SK-N-SH (cell line): ENCODE measurements around the gene FAM156B. TPM values are rescaled to one million over a fixed set of nuclear protein-coding genes. Genes with fewer than 3 reads are reported as not detected.
"Not testable (repeated sequence)": the region's sequence is repeated elsewhere in the genome, so short reads cannot be mapped to it uniquely, and the experiment has no call there.

ENCODE experiments used
- CTCF ChIA-PET: fragments of 300-600, 350-600 bp; formaldehyde crosslinking; extraction: SDS; loops from one replicate; lab custom pipeline; 2021; lab: Yijun Ruan, JAX
- POLR2A ChIA-PET: fragments of 350-600 bp; sonication (Branson Sonifier 250); formaldehyde crosslinking; extraction: SDS; loops from one replicate; lab custom pipeline; 2020; ENCODE audit warnings: antibody characterized with exemption, inconsistent platforms; lab: Yijun Ruan, JAX
- DNase-seq: peaks from one replicate; pipeline ENCODE4 v3.0.0; 2012
- H2AFZ ChIP-seq: fragments of 200-600 bp; sonication (generic); 2 replicates; pipeline ENCODE4 v1.8.1; 2016; ENCODE audit warnings: antibody characterized with exemption, mild to moderate bottlenecking, low read depth
- H3F3A ChIP-seq: fragments of 200-600 bp; sonication (generic); replicated peaks from 2 replicates; pipeline ENCODE3; 2016; ENCODE audit warnings: antibody characterized with exemption, mild to moderate bottlenecking; ENCODE audit not compliant: insufficient read depth
- H3K27ac ChIP-seq, 2 experiments: fragments of 200-500 bp in 1 of 2; fragments of 200-600 bp in 1 of 2; sonication (Bioruptor generic) in 1 of 2; sonication (generic), shearing (Covaris generic) in 1 of 2; 2 replicates each; pipeline versions ENCODE4 v1.5.1 to v1.6.1; 2014 to 2016; ENCODE audit warnings: low read depth in 2 of 2, inconsistent platforms in 1 of 2, low read length in 1 of 2, mild to moderate bottlenecking in 1 of 2, mixed read lengths in 1 of 2
- H3K27me3 ChIP-seq: fragments of 200-600 bp; sonication (generic), shearing (Covaris generic); 2 replicates; pipeline ENCODE4 v1.6.1; 2016; ENCODE audit warnings: mixed run types; ENCODE audit not compliant: insufficient read depth
- H3K36me3 ChIP-seq, 2 experiments: fragments of 200-500 bp in 1 of 2; fragments of 200-600 bp in 1 of 2; sonication (Bioruptor generic) in 1 of 2; sonication (generic) in 1 of 2; replicated peaks in 1 of 2; 2 replicates each; pipeline versions ENCODE3 to v1.5.1; 2014 to 2016; ENCODE audit warnings: low read length in 1 of 2, mild to moderate bottlenecking in 1 of 2; ENCODE audit not compliant: insufficient read depth in 2 of 2, control insufficient read depth in 1 of 2
- H3K4me1 ChIP-seq, 2 experiments: fragments of 200-500 bp in 1 of 2; fragments of 200-600 bp in 1 of 2; sonication (Bioruptor generic) in 1 of 2; sonication (generic), shearing (Covaris generic) in 1 of 2; 2 replicates each; pipeline versions ENCODE4 v1.5.1 to v1.6.1; 2014 to 2016; ENCODE audit warnings: low read depth in 1 of 2, low read length in 1 of 2, mixed run types in 1 of 2; ENCODE audit not compliant: insufficient read depth in 2 of 2, control insufficient read depth in 1 of 2
- H3K4me2 ChIP-seq: fragments of 200-600 bp; sonication (generic), shearing (Covaris generic); 2 replicates; pipeline ENCODE4 v1.6.1; 2017; ENCODE audit warnings: mixed run types
- H3K4me3 ChIP-seq, 2 experiments: fragments of 200-500 bp in 1 of 2; fragments of 200-600 bp in 1 of 2; sonication (Bioruptor generic) in 1 of 2; sonication (generic), shearing (Covaris generic) in 1 of 2; 2 replicates each; pipeline versions ENCODE4 v1.5.1 to v1.8.1; 2014 to 2016; ENCODE audit warnings: low read depth in 2 of 2, inconsistent platforms in 1 of 2, low read length in 1 of 2, mild to moderate bottlenecking in 1 of 2, mixed read lengths in 1 of 2, moderate library complexity in 1 of 2
- H3K79me2 ChIP-seq: fragments of 200-600 bp; sonication (generic); 2 replicates; pipeline ENCODE4 v1.8.1; 2017; ENCODE audit warnings: mild to moderate bottlenecking; ENCODE audit not compliant: insufficient read depth
- H3K9ac ChIP-seq: fragments of 200-600 bp; sonication (generic); 2 replicates; pipeline ENCODE4 v1.6.1; 2017; ENCODE audit warnings: mixed run types
- H3K9me2 ChIP-seq: fragments of 200-600 bp; sonication (generic); 2 replicates; pipeline ENCODE4 v1.6.1; 2017; ENCODE audit warnings: mixed run types
- H3K9me3 ChIP-seq: fragments of 200-600 bp; sonication (generic); 2 replicates; pipeline ENCODE4 v1.6.1; 2017; ENCODE audit warnings: mixed run types, mild to moderate bottlenecking, moderate library complexity
- H4K20me1 ChIP-seq: fragments of 200-600 bp; sonication (generic); 2 replicates; pipeline ENCODE4 v1.6.1; 2017; ENCODE audit warnings: mild to moderate bottlenecking, mixed run types; ENCODE audit not compliant: insufficient read depth
- CHD2 ChIP-seq: fragments of 150-350 bp; IDR thresholded peaks from 2 replicates; pipeline ENCODE4 v1.6.1; 2018; ENCODE audit warnings: low read length; ENCODE audit not compliant: partially characterized antibody
- EZH2phosphoT487 ChIP-seq: fragments of 200-600 bp; sonication (generic); IDR thresholded peaks from 2 replicates; pipeline ENCODE4 v1.6.1; 2017; ENCODE audit warnings: low read depth, mixed run types, mild to moderate bottlenecking, antibody characterized with exemption, moderate library complexity, borderline replicate concordance
- FOSL2 ChIP-seq: IDR thresholded peaks from 2 replicates; pipeline ENCODE4 v1.4.0; 2012; ENCODE audit warnings: low read depth, mild to moderate bottlenecking, moderate library complexity, borderline replicate concordance
- FOXJ3 ChIP-seq: sonication (generic); formaldehyde crosslinking; IDR thresholded peaks from 2 replicates; pipeline ENCODE4 v1.5.1; 2020; ENCODE audit warnings: mild to moderate bottlenecking, missing genetic modification reagents
- GATA2 ChIP-seq: sonication (generic); formaldehyde crosslinking; IDR thresholded peaks from 2 replicates; pipeline ENCODE4 v1.5.0; 2020; ENCODE audit warnings: mild to moderate bottlenecking, missing genetic modification reagents
- JUND ChIP-seq: IDR thresholded peaks from 2 replicates; pipeline ENCODE4 v1.4.0; 2012
- MXI1 ChIP-seq: IDR thresholded peaks from 2 replicates; pipeline ENCODE4 v1.6.1; 2012; ENCODE audit warnings: mild to moderate bottlenecking, low read depth, low read length, improper control_type of control experiment
- POLR2AphosphoS5 ChIP-seq: IDR thresholded peaks from 2 replicates; pipeline ENCODE4 v1.6.1; 2012; ENCODE audit warnings: low read depth, low read length
- RAD21 ChIP-seq: IDR thresholded peaks from 2 replicates; pipeline ENCODE4 v1.6.1; 2012; ENCODE audit warnings: mild to moderate bottlenecking, low read length
- RFX5 ChIP-seq: IDR thresholded peaks from 2 replicates; pipeline ENCODE4 v1.6.1; 2012; ENCODE audit warnings: mild to moderate bottlenecking, improper control_type of control experiment, low read length
- SIN3A ChIP-seq: IDR thresholded peaks from 2 replicates; pipeline ENCODE4 v1.6.1; 2012; ENCODE audit warnings: low read depth, mild to moderate bottlenecking, low read length, moderate library complexity, borderline replicate concordance
- YY1 ChIP-seq: IDR thresholded peaks from 2 replicates; pipeline ENCODE4 v1.4.0; 2012; ENCODE audit warnings: low read depth, mild to moderate bottlenecking
- WGBS: methylation state at CpG from one replicate; pipeline ENCODE4 v1.1.6; 2017; ENCODE audit warnings: low lambda C conversion rate; 5-methylcytosine and 5-hydroxymethylcytosine counted together
- polyA plus RNA-seq, 3 experiments: library from polyadenylated mRNA; depleted of rRNA; stranded (reverse); fragments of >200 nt; gene quantifications; 2 replicates each; pipeline ENCODE4 v1.2.3, GENCODE V29; 2012
- TF ChIP-seq, protein P1 (sequence below): IDR thresholded peaks from 2 replicates; pipeline ENCODE4 v1.4.0; 2012; ENCODE audit warnings: low read depth
- TF ChIP-seq, protein P2 (sequence below): IDR thresholded peaks from 2 replicates; pipeline ENCODE4 v1.6.1; 2012; ENCODE audit warnings: mild to moderate bottlenecking, low read depth, low read length, moderate library complexity

Gene FAM156B
- polyA plus RNA-seq, 1 of the 3 experiments (the other 2 are of a cell fraction): 73.9 TPM

DNA sequence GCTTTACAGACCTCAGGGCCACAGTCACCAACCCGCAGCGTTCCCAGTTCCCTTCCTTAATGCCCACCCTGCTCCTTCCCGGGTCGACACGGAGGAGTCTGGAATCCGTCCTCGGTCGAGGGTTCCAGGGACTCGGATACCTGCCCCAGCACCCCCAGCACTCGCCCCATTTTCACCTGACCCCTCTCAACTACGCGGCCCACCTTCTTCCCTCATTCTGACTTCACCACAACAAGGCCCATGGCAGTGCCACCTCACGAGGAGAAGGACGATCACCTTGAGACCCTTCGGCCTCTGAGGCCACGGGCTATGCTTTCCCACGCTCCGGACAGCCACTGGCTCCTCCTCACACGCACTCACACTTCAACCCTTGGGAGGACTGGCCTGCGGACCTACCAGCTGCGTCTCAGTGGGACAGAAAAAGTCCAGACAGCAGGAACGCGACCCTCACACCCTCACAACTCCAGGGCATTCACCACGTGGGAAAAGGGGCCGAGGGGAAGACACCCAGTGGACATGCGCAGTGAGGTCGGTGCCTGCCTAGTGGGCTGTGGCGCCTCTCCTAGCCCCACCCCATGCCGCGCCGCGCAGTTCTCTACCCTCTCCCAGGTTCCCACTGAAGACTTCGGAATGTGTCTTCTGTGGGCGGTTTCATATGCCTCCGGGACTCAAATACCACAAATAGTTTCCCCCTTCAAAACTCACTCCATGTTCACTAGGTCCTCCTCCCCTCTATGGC lies 29.4 kb upstream of the FAM156B start, which contains the start of gene XAGE3:
XAGE3 (minus strand) TSS at position 474 of the 739 bp plus-strand sequence. CDS start 950 bp downstream, outside the sequence.
- peaks cover 31% of the 10 kb centered on the region; the same call in 1 of the 2 replicates for H3K27me3 ChIP-seq
- TF ChIP-seq FOXJ3 (CRISPR knock-in tag): no peak
- TF ChIP-seq RFX5: no peak
- no peak for TF ChIP-seq MXI1
- TF ChIP-seq EZH2phosphoT487: no peak
- no peak for TF ChIP-seq POLR2AphosphoS5
- no peak for TF ChIP-seq RAD21
- TF ChIP-seq FOSL2: no peak
- no peak for TF ChIP-seq CHD2
- no peak for TF ChIP-seq YY1
- no peak for TF ChIP-seq JUND
- TF ChIP-seq GATA2: no peak
- CTCF ChIA-PET: no interaction called here
- H4K20me1 ChIP-seq: no peaks in the 10 kb centered on the region
- H3K27ac ChIP-seq: no peak within 1 kb of the TSS
- H3K4me1 ChIP-seq: no peaks in the 10 kb centered on the region
- H2AFZ ChIP-seq: no peak within 1 kb of the TSS
- H3K4me3 ChIP-seq: no peak within 1 kb of the TSS
- no peaks in the 10 kb centered on the region for H3F3A ChIP-seq
- no peak within 1 kb of the TSS for H3K4me2 ChIP-seq
- no peak within 1 kb of the TSS for H3K9ac ChIP-seq
- H3K9me2 ChIP-seq: no peaks in the 10 kb centered on the region
- 25% methylated on average over 18 of the region's 35 CpGs for WGBS
- DNase-seq: no peak
- H3K79me2 ChIP-seq: no peaks in the 10 kb centered on the region
- no peaks in the 10 kb centered on the region for H3K36me3 ChIP-seq
- POLR2A ChIA-PET: no interaction called here
- H3K9me3 ChIP-seq: no peaks in the 10 kb centered on the region

DNA sequence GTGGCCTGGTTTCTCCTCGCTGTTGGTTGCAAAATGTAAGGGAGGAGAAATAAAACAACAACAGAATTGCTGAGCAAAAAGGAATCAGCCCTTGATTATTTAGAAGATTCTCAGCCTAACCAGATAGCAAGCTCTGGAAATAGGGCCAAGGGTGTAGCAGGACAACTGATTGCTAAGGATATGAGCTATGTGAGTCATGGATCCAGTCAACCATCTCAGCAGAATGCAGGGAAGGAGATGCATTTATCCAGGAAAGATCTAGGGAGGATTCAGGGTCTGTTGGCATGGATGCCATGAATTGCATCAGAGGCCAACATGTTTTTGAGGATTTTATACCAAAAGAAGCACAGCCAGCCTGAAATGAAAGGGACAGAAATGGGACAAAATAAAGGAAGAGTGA lies 27.1 kb upstream of the FAM156B start:
- no peaks in the 10 kb centered on the region for H4K20me1 ChIP-seq
- POLR2A ChIA-PET: no interaction called here
- no peaks in the 10 kb centered on the region for H3K4me1 ChIP-seq
- no peak overlapping the region for H3K9ac ChIP-seq
- TF ChIP-seq SIN3A: no peak
- no peak for TF ChIP-seq GATA2
- TF ChIP-seq FOXJ3 (CRISPR knock-in tag): no peak
- TF ChIP-seq, protein P1, sequence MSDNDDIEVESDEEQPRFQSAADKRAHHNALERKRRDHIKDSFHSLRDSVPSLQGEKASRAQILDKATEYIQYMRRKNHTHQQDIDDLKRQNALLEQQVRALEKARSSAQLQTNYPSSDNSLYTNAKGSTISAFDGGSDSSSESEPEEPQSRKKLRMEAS: no peak
- no peak for TF ChIP-seq FOSL2
- TF ChIP-seq, protein P2, sequence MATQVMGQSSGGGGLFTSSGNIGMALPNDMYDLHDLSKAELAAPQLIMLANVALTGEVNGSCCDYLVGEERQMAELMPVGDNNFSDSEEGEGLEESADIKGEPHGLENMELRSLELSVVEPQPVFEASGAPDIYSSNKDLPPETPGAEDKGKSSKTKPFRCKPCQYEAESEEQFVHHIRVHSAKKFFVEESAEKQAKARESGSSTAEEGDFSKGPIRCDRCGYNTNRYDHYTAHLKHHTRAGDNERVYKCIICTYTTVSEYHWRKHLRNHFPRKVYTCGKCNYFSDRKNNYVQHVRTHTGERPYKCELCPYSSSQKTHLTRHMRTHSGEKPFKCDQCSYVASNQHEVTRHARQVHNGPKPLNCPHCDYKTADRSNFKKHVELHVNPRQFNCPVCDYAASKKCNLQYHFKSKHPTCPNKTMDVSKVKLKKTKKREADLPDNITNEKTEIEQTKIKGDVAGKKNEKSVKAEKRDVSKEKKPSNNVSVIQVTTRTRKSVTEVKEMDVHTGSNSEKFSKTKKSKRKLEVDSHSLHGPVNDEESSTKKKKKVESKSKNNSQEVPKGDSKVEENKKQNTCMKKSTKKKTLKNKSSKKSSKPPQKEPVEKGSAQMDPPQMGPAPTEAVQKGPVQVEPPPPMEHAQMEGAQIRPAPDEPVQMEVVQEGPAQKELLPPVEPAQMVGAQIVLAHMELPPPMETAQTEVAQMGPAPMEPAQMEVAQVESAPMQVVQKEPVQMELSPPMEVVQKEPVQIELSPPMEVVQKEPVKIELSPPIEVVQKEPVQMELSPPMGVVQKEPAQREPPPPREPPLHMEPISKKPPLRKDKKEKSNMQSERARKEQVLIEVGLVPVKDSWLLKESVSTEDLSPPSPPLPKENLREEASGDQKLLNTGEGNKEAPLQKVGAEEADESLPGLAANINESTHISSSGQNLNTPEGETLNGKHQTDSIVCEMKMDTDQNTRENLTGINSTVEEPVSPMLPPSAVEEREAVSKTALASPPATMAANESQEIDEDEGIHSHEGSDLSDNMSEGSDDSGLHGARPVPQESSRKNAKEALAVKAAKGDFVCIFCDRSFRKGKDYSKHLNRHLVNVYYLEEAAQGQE: no peak
- TF ChIP-seq, all 33 proteins: peak for 0
- Histone ChIP-seq H3K9me3 (no peaks in the 10 kb centered on the region), H3K27ac (no peak overlapping the region), H3K27me3 (peaks cover 39% of the 10 kb centered on the region; the same call in 1 of the 2 replicates), H2AFZ (no peak overlapping the region), H3K9me2 (no peaks in the 10 kb centered on the region), H3K4me3 (no peak overlapping the region), H3K79me2 (no peaks in the 10 kb centered on the region), H3K36me3 (no peaks in the 10 kb centered on the region), H3K4me2 (no peak overlapping the region), H3F3A (no peaks in the 10 kb centered on the region)
- CTCF ChIA-PET: no interaction called here
- DNase-seq: no peak
- WGBS: 0% methylated on average over 1 of the region's 1 CpG

DNA sequence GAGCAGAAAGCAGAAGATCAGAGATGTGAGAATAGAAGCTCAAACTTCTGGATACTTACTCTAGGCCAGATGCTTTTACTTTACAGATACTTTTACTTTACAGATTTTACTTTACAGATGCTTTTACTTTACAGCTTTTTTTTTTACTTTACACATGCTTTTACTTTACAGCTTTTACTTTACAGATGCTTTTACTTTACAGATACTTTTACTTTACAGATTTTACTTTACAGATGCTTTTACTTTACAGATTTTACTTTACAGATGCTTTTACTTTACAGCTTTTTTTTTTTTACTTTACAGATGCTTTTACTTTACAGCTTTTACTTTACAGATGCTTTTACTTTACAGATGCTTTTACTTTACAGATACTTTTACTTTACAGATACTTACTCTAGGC lies 23.3 kb upstream of the FAM156B start:
- H2AFZ ChIP-seq, H3K4me1 ChIP-seq, H3K27ac ChIP-seq, H3K4me3 ChIP-seq, H3K79me2 ChIP-seq, H3K9me3 ChIP-seq, CTCF ChIA-PET, H3K9ac ChIP-seq, H3K36me3 ChIP-seq, H3F3A ChIP-seq, DNase-seq, POLR2A ChIA-PET, H3K9me2 ChIP-seq, H4K20me1 ChIP-seq, H3K4me2 ChIP-seq: not testable (repeated sequence)
- peaks cover 35% of the 10 kb centered on the region; the same call in 1 of the 2 replicates for H3K27me3 ChIP-seq
